Measurements from ENCODE around the gene HOXA5.

Gene HOXA5

GRCh38 chr7:27124902-27125689, 18.4 kb downstream of the HOXA5 start:
- ChIA-PET CTCF (no interaction called here), POLR2A (ENCODE audit: low non-redundant PET) (no interaction called here)
- no peak for DNase-seq (ENCODE audit: low spot score)
- no peak overlapping the region for H3K27ac ChIP-seq
- TF ChIP-seq CTCF (conservative IDR thresholded peaks at IDR 0.05; ENCODE audit: low read depth), result no peak

DNA sequence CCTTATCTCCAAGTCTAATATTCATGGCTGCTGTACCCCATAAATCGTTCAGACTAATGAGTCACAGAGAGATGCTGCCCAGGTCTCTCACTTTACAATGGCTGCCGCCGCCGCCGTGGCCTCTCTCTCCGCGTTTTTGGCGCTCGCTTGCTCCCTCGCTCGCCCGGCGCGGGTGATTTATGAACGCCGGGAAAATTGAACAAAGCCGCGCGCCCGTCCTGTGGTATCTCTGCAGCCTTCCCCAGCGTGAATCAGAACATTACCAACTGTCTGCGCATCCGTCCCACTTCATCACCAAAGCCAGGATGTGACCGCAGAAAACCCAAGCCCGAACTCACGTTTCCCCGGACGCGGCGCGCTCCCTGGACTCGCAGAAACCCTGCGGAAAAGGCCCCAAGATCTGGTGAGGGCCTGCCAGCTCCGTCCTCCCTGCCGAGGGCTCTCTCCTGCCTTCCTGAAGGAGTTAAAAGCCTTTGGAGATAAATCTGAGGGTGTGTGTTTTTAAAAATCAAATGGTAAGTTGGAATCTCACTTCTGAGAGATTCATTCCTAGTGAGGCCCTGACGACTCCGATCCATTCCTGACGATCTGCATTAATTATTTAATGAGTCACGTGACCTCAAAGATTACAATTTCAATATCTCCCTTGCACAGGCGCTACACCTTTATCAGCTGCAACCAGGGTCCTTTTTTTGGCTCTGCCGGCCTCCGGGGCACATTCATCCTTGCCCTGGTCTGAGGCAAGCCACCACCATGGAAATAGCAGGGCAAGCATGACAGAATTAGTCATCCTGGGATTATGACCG, 19.2 kb downstream of the HOXA5 start:
- DNase-seq (ENCODE audit: low spot score), result no peak
- no peak overlapping the region for H3K27ac ChIP-seq
- ChIA-PET POLR2A (ENCODE audit: low non-redundant PET) (no interaction called here), CTCF (no interaction called here)
- TF ChIP-seq CTCF (conservative IDR thresholded peaks at IDR 0.05; ENCODE audit: low read depth), result no peak

DNA sequence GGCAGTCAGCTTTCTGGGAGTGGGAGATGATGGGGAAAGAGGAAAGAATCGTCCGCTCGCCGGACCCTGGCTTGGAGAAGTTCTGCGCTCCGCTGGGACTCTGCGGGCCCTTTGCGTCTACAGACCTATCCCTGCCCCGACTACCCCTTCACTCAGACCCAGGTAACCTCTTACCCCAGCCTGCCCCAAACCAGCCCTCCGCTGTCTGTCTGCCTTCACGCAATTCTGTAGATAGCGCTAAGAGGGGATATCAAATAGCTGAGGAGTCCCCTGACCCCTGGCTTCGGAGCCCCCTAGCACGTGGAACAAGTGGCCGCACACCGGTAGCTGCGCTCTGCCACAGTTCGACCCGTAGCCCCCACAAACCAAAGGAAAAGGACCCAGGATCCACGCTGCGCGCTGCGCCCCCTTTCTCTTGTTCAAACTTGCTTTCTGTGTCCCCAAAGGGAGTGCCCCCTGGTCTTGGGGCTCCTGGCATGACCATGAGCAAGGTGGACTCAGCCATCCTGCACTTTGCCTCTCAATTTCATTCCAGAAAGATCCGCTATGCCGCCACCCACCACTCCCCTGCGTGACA, 19.9 kb downstream of the HOXA5 start:
- no peak for TF ChIP-seq CTCF (conservative IDR thresholded peaks at IDR 0.05; ENCODE audit: low read depth)
- POLR2A ChIA-PET (ENCODE audit: low non-redundant PET), result no interaction called here
- no peak for DNase-seq (ENCODE audit: low spot score)
- no peak overlapping the region for H3K27ac ChIP-seq
- CTCF ChIA-PET, result interaction anchor here (0.6 kb wide), 1 partner anchor 43 kb away, joined by 3 read pairs; no protein-coding TSS in a partner anchor

GRCh38 chr7:27123007-27123476, 20.4 kb downstream of the HOXA5 start:
- POLR2A ChIA-PET (ENCODE audit: low non-redundant PET), result no interaction called here
- no peak for DNase-seq (ENCODE audit: low spot score)
- no peak for TF ChIP-seq CTCF (conservative IDR thresholded peaks at IDR 0.05; ENCODE audit: low read depth)

DNA sequence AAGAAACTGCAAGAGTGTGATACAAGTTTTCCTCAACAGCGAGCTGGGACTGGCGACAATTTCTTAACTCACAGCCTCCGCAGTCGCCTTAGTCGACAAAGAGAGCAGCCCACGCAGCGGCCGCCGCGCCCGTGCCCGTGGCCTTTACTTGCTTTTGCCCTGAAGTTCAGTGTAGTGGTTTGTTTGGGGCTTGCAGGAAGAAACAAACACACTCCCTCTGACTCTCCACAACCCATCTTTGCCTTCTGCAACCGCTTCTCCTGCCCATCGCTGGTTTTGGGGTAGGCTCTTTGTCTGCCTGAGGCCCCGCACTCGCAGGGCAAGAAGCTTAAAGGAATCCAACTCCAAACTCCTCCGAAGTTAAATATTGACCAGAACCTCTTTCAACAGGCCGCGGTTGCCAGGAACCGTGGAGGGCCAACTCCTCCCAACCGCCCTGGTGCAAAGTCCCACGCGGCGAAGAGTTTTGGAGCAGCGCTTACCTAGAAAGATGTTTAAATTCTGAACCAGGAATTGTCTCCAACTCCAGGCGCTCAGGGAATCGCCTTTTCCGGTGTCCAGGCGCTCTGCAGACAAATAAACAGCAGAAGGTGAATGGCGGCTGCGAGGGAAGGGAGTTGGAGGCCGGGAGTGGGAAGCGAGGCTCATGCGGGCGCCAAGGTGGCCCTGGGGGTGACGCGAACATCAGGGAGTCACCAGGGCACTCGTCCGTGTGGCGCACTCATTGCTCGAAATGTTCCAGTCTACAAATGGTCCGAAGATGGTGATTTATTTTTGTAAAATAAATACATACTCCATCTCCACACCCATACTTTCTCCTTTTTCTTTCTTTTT, 21.2 kb downstream of the HOXA5 start:
- H3K27ac ChIP-seq, result no peak overlapping the region
- DNase-seq (ENCODE audit: low spot score), result no peak
- POLR2A ChIA-PET (ENCODE audit: low non-redundant PET), result no interaction called here
- CTCF ChIA-PET, result interaction anchor here (0.7 kb wide), 1 partner anchor 197 kb away, joined by 3 read pairs; no protein-coding TSS in a partner anchor
- TF ChIP-seq CTCF (conservative IDR thresholded peaks at IDR 0.05; ENCODE audit: low read depth), result no peak

More at GRCh38 chr7:27123007-27123476, 20.4 kb downstream of the HOXA5 start:
- no peak overlapping the region for H3K27ac ChIP-seq
- CTCF ChIA-PET, result interaction anchor here (0.6 kb wide), 1 partner anchor 43 kb away, joined by 3 read pairs; no protein-coding TSS in a partner anchor

Measured in RWPE1 (cell line).